Stimulated activated CD4-positive, alpha-beta T cell treated with anti-CD3 and anti-CD28 coated beads, Interleukin-4, amount 100 ng/mL, for 4 hours (primary cell): ENCODE measurements around the gene EXOC3.

Experiments
- DNase-seq, 2 experiments: peaks; one replicate each; pipeline ENCODE4 v3.0.0-alpha.2; 2020

Gene EXOC3

GRCh38 chr5:427415-428087 is 15.4 kb upstream of the EXOC3 start:
- no peak for DNase-seq

GRCh38 chr5:428219-428618 is 14.8 kb upstream of the EXOC3 start:
- no peak for DNase-seq

GRCh38 chr5:428754-429452 is 14.1 kb upstream of the EXOC3 start:
- no peak for DNase-seq

- no peak for DNase-seq
These were observed 13.4 kb upstream of the EXOC3 start for GRCh38 chr5:429453-430188.

- DNase-seq = no peak
These were observed 12.6 kb upstream of the EXOC3 start for GRCh38 chr5:430214-430925.

- DNase-seq = peak; percentile 35 to 60
These were observed 11.8 kb upstream of the EXOC3 start for GRCh38 chr5:431001-431710.

GRCh38 chr5:431711-432050 is 11.3 kb upstream of the EXOC3 start:
- no peak for DNase-seq

- DNase-seq = no peak
These were observed 10.6 kb upstream of the EXOC3 start for GRCh38 chr5:432201-432927.

GRCh38 chr5:432928-433791 is 9.8 kb upstream of the EXOC3 start:
- no peak for DNase-seq

GRCh38 chr5:433836-434235 is 9.1 kb upstream of the EXOC3 start:
- DNase-seq = no peak

- no peak for DNase-seq
These were observed 8.4 kb upstream of the EXOC3 start for GRCh38 chr5:434443-435146.

GRCh38 chr5:435156-435790 is 7.7 kb upstream of the EXOC3 start:
- no peak for DNase-seq

- no peak for DNase-seq
These were observed 6.9 kb upstream of the EXOC3 start for GRCh38 chr5:435961-436640.

GRCh38 chr5:436641-436975 is 6.4 kb upstream of the EXOC3 start:
- DNase-seq = no peak

GRCh38 chr5:437281-437771 is 5.7 kb upstream of the EXOC3 start:
- no peak for DNase-seq

GRCh38 chr5:438481-438981 is 4.4 kb upstream of the EXOC3 start:
- no peak for DNase-seq

- no peak for DNase-seq
These were observed 3.8 kb upstream of the EXOC3 start for GRCh38 chr5:439181-439580.

- no peak for DNase-seq
These were observed 3.3 kb upstream of the EXOC3 start for GRCh38 chr5:439636-440035.
